ENCODE data around the gene AUTS2.

Gene AUTS2

DNA sequence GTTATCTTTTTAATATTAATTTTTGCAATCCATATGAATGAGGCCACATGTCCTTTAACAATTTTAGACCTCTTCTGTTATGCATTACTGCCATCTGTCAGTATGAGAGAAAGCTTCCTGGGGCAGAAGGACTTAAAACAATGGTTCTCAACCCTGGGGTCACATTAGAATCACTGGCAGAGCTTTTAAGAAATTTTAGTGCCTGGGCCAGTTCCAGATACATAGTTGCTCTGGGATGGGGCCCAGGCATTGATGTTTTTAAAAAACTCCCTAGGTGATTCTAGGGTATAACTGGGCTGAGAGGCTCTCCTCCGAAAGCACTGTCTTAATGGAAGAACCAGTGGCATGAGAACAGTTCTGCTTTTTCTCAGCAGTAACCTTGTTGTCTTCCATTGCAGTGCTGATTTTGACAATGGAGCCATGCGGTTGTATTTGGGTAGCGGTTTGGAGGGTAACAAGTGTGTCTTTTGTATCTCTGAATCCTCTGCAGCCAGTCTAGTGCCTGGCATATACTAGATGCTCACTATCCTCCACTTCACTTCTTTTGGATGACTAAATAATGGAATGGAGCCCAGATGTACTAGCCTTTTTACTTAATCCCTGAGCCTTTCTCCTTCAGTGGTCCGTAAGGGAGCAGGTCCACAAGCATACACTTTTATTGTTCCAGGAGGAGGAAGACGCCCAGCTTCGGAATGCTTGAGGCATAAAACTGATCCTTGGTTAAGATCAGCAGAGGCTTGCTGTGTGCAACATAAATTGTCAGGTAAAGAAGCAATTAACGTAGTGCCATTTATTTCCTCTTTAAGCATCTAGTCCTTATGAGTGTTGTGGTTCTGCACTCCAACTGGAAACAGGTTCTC lies 227.1 kb downstream of the AUTS2 start:
- DNase-seq = no peak

DNA sequence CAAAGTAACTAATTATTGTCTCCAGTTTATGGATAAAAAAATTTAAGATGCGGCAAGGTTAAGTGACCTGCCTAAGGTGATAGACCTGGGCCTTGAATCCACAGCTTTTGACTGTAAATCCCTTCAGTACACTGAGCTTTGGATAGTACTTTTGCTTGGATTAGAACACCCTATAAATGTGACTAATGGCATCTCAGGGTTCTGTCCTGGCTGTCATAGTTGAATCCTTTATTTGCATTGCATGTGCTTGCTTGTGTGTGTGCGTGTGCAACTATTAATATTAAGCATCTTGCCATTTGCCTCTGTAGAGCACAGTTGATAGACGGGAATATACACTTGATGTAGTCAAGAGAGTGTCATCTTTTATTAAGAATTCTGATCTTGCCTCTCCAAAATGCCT lies 228.0 kb downstream of the AUTS2 start:
- no peak for DNase-seq

GRCh38 chr7:69827140-69827539 lies 228.9 kb downstream of the AUTS2 start:
- DNase-seq = no peak

DNA sequence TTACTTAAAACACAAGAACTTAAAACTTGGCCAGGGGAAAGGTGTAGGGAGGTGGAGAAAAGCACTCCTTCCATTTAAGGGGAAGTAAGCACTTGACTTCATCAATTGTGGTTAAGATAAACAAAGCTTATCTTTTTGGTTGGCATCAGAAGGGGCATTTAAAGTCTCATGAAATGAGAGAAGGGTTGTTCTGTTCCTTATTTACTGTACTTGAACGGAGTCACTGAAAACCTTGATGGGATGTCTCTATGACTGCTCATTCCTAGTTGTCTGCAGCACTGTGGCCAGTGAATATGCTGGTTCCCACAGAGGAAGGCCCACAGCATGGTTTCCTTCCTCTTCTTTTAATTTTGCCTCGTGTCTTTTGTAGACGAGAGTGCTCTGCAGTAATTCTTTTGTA lies 229.3 kb downstream of the AUTS2 start:
- no peak for DNase-seq

DNA sequence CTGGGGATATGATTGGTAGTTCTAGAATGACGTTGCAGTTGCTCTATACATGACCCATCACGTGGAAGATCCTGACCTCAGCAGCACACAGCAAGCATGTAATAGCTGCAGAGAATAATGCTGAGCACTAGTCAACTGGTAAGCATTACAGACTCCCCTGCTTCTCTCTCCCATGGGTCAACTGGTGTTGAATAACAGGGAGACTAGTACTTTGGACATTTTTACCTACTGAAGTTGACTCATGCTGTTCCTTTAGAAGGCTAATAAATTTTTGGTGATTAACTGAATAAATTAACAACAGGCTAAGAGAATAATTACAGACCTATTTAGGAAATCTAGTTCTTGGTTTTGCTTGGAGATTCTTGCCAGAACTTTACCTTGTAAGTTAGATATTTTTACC lies 234.1 kb downstream of the AUTS2 start:
- DNase-seq = no peak

GRCh38 chr7:69833964-69834363 lies 235.7 kb downstream of the AUTS2 start:
- no peak for DNase-seq

DNA sequence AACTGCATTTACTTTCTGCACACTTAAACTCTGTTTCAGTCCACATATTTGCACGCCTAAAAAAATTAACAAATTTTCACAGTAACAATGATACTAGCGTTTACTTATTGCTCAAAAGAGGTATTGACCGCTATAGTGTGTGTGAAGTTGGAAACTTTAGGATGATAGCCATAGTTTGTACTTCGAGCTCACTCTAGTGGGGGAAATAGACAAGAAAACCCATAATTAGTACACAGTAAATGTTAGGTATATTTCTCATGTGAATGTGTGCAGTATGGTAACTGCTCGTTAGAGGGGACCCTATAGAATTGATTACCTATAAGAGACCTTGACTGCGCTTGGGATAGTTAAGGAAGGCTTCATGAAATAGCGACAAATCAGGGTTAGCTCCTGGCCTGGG lies 238.4 kb downstream of the AUTS2 start:
- no peak for DNase-seq

DNA sequence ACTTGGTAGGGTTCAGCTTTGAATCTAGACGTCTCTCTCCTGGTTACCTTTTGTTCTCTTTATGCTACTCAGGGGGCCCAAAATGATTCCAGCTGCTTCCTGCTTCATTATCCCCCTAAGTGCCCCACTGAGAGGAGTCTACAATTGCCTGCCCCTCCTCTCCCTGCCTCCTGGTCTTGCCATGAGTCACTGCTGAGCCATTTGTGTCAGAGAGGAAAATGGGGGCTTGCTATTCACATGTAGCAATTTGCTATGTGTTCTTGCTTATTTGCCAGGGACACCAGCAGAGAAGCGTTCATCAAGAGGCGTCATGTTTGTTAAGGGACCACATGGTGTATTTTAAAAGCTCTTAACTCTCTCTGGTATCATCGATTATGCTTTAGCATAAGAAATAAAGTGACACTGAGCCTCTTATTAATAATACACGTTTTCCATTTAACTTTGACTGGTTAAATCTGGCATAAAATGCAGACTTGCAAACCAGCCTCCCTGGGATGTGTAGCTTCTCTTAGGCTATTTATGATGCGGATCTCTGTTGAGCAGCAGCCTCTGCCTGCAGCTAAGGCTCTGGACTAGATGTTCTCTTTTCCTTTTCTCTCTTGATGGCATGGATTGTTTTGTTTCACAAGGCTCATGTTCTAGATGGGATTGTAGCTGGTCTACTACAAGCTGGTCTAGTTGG lies 239.3 kb downstream of the AUTS2 start:
- DNase-seq = peak; percentile 87

- DNase-seq = no peak
Measured at GRCh38 chr7:69839782-69840181, 241.5 kb downstream of the AUTS2 start.

DNA sequence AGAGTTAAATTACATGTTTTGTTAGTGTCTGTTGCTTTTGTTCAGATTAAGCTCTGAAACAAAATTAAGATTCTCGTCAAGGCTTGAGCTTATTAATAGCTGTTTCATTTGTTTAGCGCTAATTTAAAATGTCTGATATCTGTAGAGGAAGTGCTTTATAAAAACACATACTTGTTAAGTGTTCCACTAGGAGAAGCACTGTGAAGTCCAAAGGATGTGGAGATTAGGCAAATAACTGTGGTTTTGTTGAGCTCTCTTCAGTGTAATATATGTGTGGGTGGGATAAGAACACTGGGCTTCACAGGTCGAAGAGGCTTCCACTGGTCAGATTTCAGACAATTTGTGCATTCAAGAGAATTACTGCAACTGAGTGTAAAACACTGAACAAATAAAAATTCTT lies 242.0 kb downstream of the AUTS2 start:
- peak; percentile 40 for DNase-seq

DNA sequence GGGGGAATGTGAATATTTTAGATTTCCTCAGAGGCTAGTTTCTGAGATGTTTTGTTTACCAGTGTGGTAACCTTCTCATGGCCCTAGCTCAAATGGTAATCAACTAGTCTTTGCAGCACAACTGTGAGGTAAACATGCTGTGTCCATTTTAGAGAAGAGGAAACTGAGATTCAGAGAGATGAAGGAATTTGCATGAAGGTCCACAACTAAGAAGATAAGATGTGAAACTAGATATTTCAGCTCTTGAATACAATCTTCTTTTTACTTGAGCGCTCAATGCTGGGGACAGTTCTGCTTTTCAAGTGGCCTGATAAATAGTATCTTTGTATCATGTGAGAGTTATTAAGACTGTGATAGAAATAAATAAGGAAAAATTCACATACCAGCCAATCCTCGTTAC lies 245.4 kb downstream of the AUTS2 start:
- no peak for DNase-seq

DNA sequence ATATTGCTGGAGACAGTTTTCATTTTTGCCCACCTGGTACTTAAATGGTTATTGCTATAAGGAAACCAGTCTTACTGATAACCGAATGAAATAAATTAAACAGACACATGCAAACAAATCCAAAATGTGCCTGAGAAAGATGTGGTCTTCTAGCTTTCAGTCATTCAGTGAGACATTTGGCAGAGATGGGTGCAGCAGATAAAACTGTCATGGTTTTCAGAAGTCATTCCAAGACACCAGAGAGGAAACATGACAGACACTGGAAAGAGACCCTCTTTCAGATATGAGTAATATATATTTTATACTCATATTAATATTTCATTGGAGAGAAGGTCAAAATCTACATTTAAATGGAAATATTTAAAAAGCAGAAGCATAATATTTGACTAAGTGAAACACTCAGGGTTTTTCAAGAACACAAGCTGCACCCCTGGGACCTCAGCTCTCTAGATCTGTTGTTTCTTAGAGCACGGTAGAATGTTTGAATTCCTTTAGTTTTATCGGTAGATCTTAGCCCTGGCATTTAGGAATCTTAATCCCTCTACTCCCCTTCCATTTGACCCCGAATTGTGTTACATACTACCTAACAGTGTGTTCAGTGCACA lies 246.1 kb downstream of the AUTS2 start:
- no peak for DNase-seq

GRCh38 chr7:69845721-69846495 lies 247.6 kb downstream of the AUTS2 start:
- no peak for DNase-seq

DNA sequence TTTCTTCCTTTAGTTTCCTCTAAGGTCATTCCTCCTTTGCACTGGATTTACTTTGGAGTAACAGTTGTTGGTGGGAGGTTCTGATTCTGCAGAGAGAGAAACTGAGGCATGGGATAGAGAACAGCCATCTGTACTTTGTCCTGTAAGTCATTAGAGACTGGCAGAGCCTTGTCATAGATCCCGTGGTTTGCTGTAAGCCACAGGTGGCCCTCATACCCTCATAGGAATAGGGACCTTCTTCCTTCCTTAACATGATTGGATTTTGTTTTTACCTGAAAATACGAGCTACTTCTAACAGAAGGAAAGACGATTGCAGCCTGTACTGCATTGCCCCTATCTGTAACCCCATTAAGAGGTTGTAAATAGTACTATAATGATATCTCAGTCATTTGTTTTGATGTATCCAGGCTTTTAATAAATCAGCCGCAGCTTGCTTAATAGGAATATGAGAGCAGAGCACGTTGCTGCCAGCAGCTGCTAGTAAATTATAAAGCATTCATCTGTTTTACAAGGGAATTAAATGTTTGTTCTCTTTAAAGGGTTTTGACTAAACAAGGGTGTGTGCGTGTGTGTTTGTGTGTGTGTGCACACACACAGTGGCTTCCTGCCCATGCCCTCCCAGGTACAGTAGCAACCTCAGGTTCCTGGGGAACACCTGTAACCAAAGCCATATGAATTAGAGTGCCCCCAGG lies 249.8 kb downstream of the AUTS2 start:
- DNase-seq = no peak

GRCh38 chr7:69849268-69849667 lies 251.0 kb downstream of the AUTS2 start:
- DNase-seq = no peak

- no peak for DNase-seq
Measured at GRCh38 chr7:69857014-69857413, 258.7 kb downstream of the AUTS2 start.

- no peak for DNase-seq
Measured at GRCh38 chr7:69858471-69858870, 260.2 kb downstream of the AUTS2 start.

DNA sequence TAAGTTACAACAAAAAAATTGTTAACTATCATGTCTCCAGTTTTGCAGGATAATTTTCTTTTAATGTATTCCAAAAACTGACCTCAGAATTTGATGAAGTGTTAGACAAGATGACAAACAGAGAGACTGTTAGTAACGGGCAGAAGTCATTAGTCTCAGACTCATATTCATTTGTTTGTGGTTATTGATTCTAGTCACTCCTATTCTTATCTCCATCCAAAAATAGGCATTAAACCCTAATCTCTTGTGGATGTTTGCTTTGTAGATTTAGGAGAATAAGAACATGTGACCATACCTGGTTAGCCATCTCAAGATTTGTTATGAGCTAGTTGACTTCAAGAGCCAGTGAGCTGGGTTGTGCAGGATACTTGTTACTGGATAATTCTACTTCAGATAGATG lies 261.1 kb downstream of the AUTS2 start:
- DNase-seq = no peak

GRCh38 chr7:69860486-69860885 lies 262.2 kb downstream of the AUTS2 start:
- DNase-seq = no peak

DNA sequence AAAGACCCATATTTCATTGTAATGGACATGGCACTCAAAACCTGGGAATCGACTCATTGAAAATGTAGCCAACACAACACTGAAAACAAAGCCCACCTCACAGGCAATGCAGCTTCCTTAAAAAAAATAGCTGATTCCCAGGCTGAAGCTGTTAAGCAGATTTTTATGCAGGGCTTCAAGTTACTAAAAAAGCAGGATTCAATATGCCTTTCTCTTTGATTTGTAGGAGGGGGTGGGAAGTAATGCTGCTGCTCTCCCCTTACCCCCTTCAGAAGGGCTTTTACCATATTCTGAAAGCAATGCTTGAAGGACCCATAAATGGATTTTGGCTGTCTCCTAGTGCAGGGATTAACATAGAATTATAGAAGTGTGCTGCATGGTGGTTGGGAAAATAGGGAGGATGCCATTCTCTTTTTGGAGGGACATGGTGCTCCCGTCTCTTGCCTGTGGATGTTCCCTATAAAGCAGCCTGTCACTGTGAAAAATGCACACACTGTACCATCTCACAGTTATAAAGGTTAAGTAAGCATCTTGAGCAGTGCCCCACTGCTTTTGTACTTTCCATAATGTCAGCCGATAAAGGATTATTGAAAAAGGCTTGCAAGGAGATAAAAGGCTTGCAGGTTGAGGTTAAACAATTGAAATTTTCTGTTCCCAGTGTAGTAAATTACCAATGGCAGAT lies 262.8 kb downstream of the AUTS2 start:
- DNase-seq = no peak

- DNase-seq = no peak
Measured at GRCh38 chr7:69862413-69863064, 264.3 kb downstream of the AUTS2 start.

- peak; percentile 17 for DNase-seq
Measured at GRCh38 chr7:69864274-69864673, 266.0 kb downstream of the AUTS2 start.

Measured in fibroblast of skin of right biceps (primary cell).